Measurements from ENCODE around the gene GINS2. TPM values are rescaled to one million over a fixed set of nuclear protein-coding genes. Genes with fewer than 3 reads are reported as not detected.

GINS2 gene
- total RNA-seq, 1 experiment from 2014 or later = 25.2 TPM

GRCh38 chr16:85678821-85679220 lies 9.9 kb downstream of the GINS2 start:
- BruUV-seq (replicated peaks) = no TSS peak
- intact Hi-C loops (cut with micrococcal nuclease; ENCODE audit: unreplicated experiment) = loop anchor here (5.0 kb wide), 1 partner anchor 78 kb away; no protein-coding TSS in a partner anchor
- TF ChIP-seq CTCF (IDR thresholded peaks at IDR 0.05; ENCODE audit: unreplicated experiment) = no peak
- no peak overlapping the region for H3K4me3 Mint-ChIP-seq (ENCODE audit: low read depth, unreplicated experiment)
- peaks cover 14% of the 10 kb centered on the region for H3K4me1 Mint-ChIP-seq (ENCODE audit: low read depth, unreplicated experiment)
- H3K9me3 Mint-ChIP-seq (ENCODE audit: low read depth, unreplicated experiment) = no peaks in the 10 kb centered on the region
- CTCF ChIA-PET = no interaction called here
- no peak for DNase-seq
- H3K27me3 Mint-ChIP-seq (ENCODE audit: unreplicated experiment) = no peaks in the 10 kb centered on the region
- no peak overlapping the region for H3K27ac Mint-ChIP-seq (ENCODE audit: unreplicated experiment)
- peaks cover 16% of the 10 kb centered on the region for H3K36me3 Mint-ChIP-seq (ENCODE audit: insufficient read depth, unreplicated experiment)

DNA sequence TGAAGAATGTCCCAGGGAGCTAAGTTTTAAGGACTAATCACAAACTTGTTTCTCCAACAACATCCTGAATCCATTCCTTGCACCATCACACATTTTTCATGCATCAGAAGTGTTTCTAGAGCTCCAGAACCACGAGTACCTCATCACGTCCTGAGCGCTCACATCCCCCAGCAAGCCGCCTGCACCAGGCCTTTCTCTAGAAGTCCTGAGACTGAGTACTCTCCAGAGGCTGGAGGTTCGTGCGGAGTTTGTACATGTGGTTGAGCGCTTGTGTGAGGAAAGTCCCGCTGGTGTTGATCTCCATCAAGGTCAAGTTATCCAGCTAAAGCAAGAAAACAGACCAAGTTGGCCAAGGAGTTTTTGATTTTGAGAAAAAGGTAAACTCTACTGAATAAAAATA lies 10.7 kb downstream of the GINS2 start:
- no TSS peak for BruUV-seq (replicated peaks)
- no peak for DNase-seq
- Mint-ChIP-seq H3K4me3 (ENCODE audit: low read depth, unreplicated experiment) (no peak overlapping the region), H3K27me3 (ENCODE audit: unreplicated experiment) (no peaks in the 10 kb centered on the region), H3K4me1 (ENCODE audit: low read depth, unreplicated experiment) (peaks cover 16% of the 10 kb centered on the region), H3K27ac (ENCODE audit: unreplicated experiment) (no peak overlapping the region), H3K9me3 (ENCODE audit: low read depth, unreplicated experiment) (no peaks in the 10 kb centered on the region), H3K36me3 (ENCODE audit: insufficient read depth, unreplicated experiment) (peaks cover 20% of the 10 kb centered on the region)
- intact Hi-C loops (cut with micrococcal nuclease; ENCODE audit: unreplicated experiment) = loop anchor here (5.0 kb wide), 1 partner anchor 79 kb away; no protein-coding TSS in a partner anchor
- CTCF ChIA-PET = no interaction called here
- no peak for TF ChIP-seq CTCF (IDR thresholded peaks at IDR 0.05; ENCODE audit: unreplicated experiment)

- peaks cover 20% of the 10 kb centered on the region for H3K36me3 Mint-ChIP-seq (ENCODE audit: insufficient read depth, unreplicated experiment)
- CTCF ChIA-PET = no interaction called here
- no peaks in the 10 kb centered on the region for H3K9me3 Mint-ChIP-seq (ENCODE audit: low read depth, unreplicated experiment)
- no peaks in the 10 kb centered on the region for H3K27me3 Mint-ChIP-seq (ENCODE audit: unreplicated experiment)
- H3K27ac Mint-ChIP-seq (ENCODE audit: unreplicated experiment) = no peak overlapping the region
- DNase-seq = no peak
- no peak overlapping the region for H3K4me3 Mint-ChIP-seq (ENCODE audit: low read depth, unreplicated experiment)
- H3K4me1 Mint-ChIP-seq (ENCODE audit: low read depth, unreplicated experiment) = peaks cover 16% of the 10 kb centered on the region
- TF ChIP-seq CTCF (IDR thresholded peaks at IDR 0.05; ENCODE audit: unreplicated experiment) = no peak
- no TSS peak for BruUV-seq (replicated peaks)
- intact Hi-C loops (cut with micrococcal nuclease; ENCODE audit: unreplicated experiment) = loop anchor here (5.0 kb wide), 1 partner anchor 80 kb away; no protein-coding TSS in a partner anchor
Measured at GRCh38 chr16:85677383-85677967, 11.3 kb downstream of the GINS2 start.

DNA sequence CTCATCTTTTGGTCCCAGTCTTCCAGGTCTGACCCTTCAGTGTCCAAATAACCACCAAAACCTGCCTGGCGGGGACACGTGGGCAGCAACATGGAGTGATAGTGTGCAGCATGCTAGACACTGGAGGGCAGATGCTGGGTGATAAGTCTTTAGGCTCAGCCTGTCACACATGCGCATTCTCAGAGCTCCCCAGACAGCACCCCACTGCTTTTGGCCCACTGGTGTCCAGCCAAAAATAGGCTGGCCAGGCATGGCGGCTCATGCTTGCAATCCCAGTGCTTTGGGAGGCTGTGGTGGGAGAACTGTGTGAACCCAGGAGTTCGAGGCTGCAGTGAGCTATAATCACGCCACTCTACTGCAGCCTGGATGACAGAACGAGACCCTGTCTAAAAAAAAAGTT lies 12.3 kb downstream of the GINS2 start:
- no peak for TF ChIP-seq CTCF (IDR thresholded peaks at IDR 0.05; ENCODE audit: unreplicated experiment)
- Mint-ChIP-seq H3K27ac (ENCODE audit: unreplicated experiment) (no peak overlapping the region), H3K36me3 (ENCODE audit: insufficient read depth, unreplicated experiment) (peaks cover 29% of the 10 kb centered on the region), H3K27me3 (ENCODE audit: unreplicated experiment) (no peaks in the 10 kb centered on the region), H3K4me1 (ENCODE audit: low read depth, unreplicated experiment) (peaks cover 16% of the 10 kb centered on the region), H3K4me3 (ENCODE audit: low read depth, unreplicated experiment) (no peak overlapping the region), H3K9me3 (ENCODE audit: low read depth, unreplicated experiment) (no peaks in the 10 kb centered on the region)
- CTCF ChIA-PET = interaction anchor here (0.9 kb wide), 1 partner anchor 55 kb away, joined by 3 read pairs; no protein-coding TSS in a partner anchor
- no TSS peak for BruUV-seq (replicated peaks)
- no peak for DNase-seq
- intact Hi-C loops (cut with micrococcal nuclease; ENCODE audit: unreplicated experiment) = loop anchor here (5.0 kb wide), 1 partner anchor 81 kb away; no protein-coding TSS in a partner anchor

Measured in Calu3 (cell line).